ENCODE results near the gene MAP6.

- TF ChIP-seq, protein P1, sequence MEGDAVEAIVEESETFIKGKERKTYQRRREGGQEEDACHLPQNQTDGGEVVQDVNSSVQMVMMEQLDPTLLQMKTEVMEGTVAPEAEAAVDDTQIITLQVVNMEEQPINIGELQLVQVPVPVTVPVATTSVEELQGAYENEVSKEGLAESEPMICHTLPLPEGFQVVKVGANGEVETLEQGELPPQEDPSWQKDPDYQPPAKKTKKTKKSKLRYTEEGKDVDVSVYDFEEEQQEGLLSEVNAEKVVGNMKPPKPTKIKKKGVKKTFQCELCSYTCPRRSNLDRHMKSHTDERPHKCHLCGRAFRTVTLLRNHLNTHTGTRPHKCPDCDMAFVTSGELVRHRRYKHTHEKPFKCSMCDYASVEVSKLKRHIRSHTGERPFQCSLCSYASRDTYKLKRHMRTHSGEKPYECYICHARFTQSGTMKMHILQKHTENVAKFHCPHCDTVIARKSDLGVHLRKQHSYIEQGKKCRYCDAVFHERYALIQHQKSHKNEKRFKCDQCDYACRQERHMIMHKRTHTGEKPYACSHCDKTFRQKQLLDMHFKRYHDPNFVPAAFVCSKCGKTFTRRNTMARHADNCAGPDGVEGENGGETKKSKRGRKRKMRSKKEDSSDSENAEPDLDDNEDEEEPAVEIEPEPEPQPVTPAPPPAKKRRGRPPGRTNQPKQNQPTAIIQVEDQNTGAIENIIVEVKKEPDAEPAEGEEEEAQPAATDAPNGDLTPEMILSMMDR (IDR thresholded peaks at IDR 0.05; ENCODE audit: low read length) = no peak
- TF ChIP-seq EZH2 (optimal IDR thresholded peaks at IDR 0.05; ENCODE audit: low read depth, low read length) = no peak
Observed at GRCh38 chr11:75691804-75692203, 23.0 kb upstream of the MAP6 start.

Data from MM.1S (cell line).